HepG2 (cell line): Measurements from ENCODE around the gene DCLRE1B. TPM values are rescaled to one million over a fixed set of nuclear protein-coding genes. Genes with fewer than 3 reads are reported as not detected.

Source experiments
- GTF3A ChIP-seq: sonication (generic); formaldehyde crosslinking; conservative IDR thresholded peaks from 2 replicates; pipeline ENCODE4 v1.4.0; 2020; ENCODE audit warnings: mild to moderate bottlenecking, missing genetic modification reagents
- MBNL3 ChIP-seq: fragments of 250-450 bp; sonication (Bioruptor Pico); conservative IDR thresholded peaks from 2 replicates; pipeline ENCODE4 v1.8.0; 2022; ENCODE audit warnings: mild to moderate bottlenecking, inconsistent platforms
- PCBP2 ChIP-seq: fragments of 200-400 bp; formaldehyde crosslinking; optimal IDR thresholded peaks from 2 replicates; pipeline ENCODE3; 2018; ENCODE audit warnings: low read length, low read depth; ENCODE audit not compliant: poor library complexity, severe bottlenecking
- YEATS2 ChIP-seq: sonication (generic); formaldehyde crosslinking; IDR thresholded peaks from 2 replicates; pipeline ENCODE4 v1.4.0; 2020; ENCODE audit warnings: missing genetic modification reagents, borderline replicate concordance
- ZC3H4 ChIP-seq: sonication (generic); formaldehyde crosslinking; IDR thresholded peaks from 2 replicates; pipeline ENCODE4 v1.4.0; 2020; ENCODE audit warnings: missing genetic modification reagents, borderline replicate concordance
- polyA plus RNA-seq, 8 experiments: library from polyadenylated mRNA; depleted of rRNA in 3 of 8; stranded (reverse) in 7 of 8; unstranded in 1 of 8; fragments of >200 nt; fragmentation: Illumina TruSeq in 4 of 8; extraction: Trizol in 4 of 8; gene quantifications; 2 replicates each; pipeline versions ENCODE4 v1.2.1 to v1.2.3, GENCODE V29; 2011 to 2016; ENCODE audit warnings: low read depth in 4 of 8, missing spikeins in 1 of 8, mixed read lengths in 1 of 8; ENCODE audit not compliant: insufficient read depth in 1 of 8
- total RNA-seq, 5 experiments: library from RNA; depleted of rRNA; stranded (reverse); fragments of >200 nt; fragmentation: Illumina TruSeq; extraction: Trizol; gene quantifications; 2 replicates each; pipeline ENCODE4 v1.2.3, GENCODE V29; 2016; ENCODE audit warnings: low read depth in 1 of 5
- TF ChIP-seq, protein P1 (sequence below): sonication (generic); formaldehyde crosslinking; IDR thresholded peaks from 2 replicates; pipeline ENCODE4 v1.4.0; 2020; ENCODE audit warnings: missing genetic modification reagents
- TF ChIP-seq, protein P2 (sequence below): sonication (generic); formaldehyde crosslinking; IDR thresholded peaks from 2 replicates; pipeline ENCODE4; 2020; ENCODE audit warnings: missing genetic modification reagents, mild to moderate bottlenecking, borderline replicate concordance

The DCLRE1B gene
- total and polyA plus RNA-seq, 2 of the 13 experiments (the other 11 are each of a cell fraction or from before 2014, with no cell fraction given): 2.7 to 8.0 TPM

DNA sequence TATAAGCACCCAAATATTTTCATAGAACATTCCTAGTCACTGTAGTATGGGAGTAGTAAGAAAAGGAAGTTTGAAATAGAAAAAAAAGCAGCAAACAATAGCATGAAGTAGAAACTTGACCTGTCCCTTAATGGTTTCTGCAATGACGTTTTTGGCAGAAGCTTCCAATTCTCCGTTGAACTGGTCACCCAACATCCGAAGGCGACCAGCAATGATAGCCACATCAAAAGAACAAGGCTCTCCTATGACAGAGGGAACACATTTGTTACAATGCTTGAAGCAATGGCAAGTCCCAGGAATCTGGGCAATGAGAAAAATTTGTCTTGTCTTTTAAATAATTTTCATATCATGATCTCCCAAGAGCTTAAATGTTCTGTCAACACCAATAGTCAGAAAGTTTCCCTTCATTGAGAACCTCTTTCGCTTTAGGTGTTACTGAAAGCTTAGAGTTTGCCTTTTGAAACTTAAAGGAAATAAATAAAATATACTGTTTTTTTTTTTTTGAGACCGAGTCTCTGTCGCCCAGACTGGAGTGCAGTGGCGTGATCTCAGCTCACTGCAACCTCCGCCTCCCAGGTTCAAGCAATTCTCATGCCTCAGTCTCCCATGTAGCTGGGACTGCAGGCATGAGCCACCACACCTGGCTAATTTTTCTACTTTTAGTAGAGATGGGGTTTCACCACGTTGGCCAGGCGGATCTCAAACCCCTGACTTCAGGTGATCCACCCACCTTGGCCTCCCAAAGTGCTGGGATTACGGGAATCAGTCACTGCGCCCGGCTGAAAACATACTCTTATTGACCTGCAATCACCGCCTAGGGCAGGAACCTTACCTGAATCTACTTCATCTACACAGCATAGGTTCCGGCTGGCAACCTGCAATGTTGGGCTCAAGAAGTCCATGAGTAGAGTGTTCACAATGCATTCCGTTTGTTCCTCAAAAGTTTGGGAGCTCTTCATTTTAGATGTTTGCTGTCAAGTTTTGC is 18.4 kb upstream of the DCLRE1B start (continued):
- TF ChIP-seq, protein P1, sequence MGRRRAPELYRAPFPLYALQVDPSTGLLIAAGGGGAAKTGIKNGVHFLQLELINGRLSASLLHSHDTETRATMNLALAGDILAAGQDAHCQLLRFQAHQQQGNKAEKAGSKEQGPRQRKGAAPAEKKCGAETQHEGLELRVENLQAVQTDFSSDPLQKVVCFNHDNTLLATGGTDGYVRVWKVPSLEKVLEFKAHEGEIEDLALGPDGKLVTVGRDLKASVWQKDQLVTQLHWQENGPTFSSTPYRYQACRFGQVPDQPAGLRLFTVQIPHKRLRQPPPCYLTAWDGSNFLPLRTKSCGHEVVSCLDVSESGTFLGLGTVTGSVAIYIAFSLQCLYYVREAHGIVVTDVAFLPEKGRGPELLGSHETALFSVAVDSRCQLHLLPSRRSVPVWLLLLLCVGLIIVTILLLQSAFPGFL (CRISPR knock-in tag): no peak
- TF ChIP-seq, protein P2, sequence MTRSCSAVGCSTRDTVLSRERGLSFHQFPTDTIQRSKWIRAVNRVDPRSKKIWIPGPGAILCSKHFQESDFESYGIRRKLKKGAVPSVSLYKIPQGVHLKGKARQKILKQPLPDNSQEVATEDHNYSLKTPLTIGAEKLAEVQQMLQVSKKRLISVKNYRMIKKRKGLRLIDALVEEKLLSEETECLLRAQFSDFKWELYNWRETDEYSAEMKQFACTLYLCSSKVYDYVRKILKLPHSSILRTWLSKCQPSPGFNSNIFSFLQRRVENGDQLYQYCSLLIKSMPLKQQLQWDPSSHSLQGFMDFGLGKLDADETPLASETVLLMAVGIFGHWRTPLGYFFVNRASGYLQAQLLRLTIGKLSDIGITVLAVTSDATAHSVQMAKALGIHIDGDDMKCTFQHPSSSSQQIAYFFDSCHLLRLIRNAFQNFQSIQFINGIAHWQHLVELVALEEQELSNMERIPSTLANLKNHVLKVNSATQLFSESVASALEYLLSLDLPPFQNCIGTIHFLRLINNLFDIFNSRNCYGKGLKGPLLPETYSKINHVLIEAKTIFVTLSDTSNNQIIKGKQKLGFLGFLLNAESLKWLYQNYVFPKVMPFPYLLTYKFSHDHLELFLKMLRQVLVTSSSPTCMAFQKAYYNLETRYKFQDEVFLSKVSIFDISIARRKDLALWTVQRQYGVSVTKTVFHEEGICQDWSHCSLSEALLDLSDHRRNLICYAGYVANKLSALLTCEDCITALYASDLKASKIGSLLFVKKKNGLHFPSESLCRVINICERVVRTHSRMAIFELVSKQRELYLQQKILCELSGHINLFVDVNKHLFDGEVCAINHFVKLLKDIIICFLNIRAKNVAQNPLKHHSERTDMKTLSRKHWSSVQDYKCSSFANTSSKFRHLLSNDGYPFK (CRISPR knock-in tag): no peak
- TF ChIP-seq MBNL3 (no peak), GTF3A (CRISPR knock-in tag) (no peak), YEATS2 (CRISPR knock-in tag) (no peak), ZC3H4 (no peak), PCBP2 (no peak)
